ENCODE results near the gene EFNA5. TPM values are rescaled to one million over a fixed set of nuclear protein-coding genes. Genes with fewer than 3 reads are reported as not detected.

The EFNA5 gene
- total RNA-seq, 2 donors from 2014 or later = not detected

DNA sequence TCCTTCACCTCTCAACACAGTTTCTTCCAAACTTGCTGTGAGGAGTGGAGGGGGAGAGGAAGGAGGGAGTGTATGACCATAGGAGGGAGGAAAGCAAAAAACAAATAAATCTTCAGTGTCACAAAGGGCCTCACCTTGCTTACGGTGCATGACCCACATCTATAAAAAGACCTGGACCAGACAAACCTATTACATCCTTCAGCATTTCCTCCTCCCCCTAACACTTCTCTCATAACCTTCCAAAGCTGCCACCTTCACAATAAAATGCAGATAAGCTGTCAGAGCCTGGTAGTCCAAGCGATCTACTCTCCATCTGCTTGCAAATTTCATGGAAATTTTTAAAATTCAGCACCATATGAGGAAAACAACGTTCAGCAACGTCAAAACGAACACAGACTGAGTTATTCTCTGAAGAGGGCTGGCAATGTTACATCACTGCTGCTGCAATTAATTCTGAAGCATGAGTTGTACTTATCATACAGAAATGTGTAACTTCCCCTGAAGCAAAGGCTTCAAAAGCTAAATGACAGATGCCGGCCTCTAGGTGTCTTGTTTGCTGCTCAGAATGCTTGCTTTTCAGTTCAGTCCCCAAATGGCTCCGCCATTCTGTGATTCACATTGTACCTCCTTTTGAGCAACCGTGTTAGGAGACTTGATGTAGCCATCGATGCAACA is 62.9 kb downstream of the EFNA5 start:
- no peak overlapping the region for H3K4me3 Mint-ChIP-seq
- no peak for ATAC-seq (replicated peaks)
- no peaks in the 10 kb centered on the region for H3K9me3 Mint-ChIP-seq
- H3K36me3 Mint-ChIP-seq (ENCODE audit: low read depth) = no peaks in the 10 kb centered on the region
- H3K4me1 Mint-ChIP-seq = no peaks in the 10 kb centered on the region
- H3K27me3 Mint-ChIP-seq = peaks cover 21% of the 10 kb centered on the region
- no peak overlapping the region for H3K27ac Mint-ChIP-seq

DNA sequence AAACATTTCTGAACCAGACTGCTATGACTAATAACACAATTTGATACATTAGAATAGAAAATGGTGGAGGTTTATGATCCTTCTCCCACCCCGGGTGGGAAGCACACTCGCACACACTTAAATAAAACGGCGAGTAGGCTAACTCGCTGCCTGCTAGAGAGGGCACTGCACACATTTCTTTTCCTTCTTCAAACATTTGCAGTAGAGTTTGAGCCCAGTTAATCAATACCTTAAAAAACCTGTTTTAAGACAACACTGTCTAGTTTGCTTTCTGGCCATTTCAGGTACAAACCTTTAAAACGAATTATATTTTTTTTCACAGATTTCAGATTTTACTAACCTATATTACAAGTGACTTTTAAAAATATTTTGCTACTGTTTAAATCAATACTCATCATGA is 63.5 kb downstream of the EFNA5 start:
- H3K4me1 Mint-ChIP-seq = no peaks in the 10 kb centered on the region
- H3K36me3 Mint-ChIP-seq (ENCODE audit: low read depth) = no peaks in the 10 kb centered on the region
- H3K27ac Mint-ChIP-seq = no peak overlapping the region
- no peak overlapping the region for H3K4me3 Mint-ChIP-seq
- ATAC-seq (replicated peaks) = no peak
- peaks cover 26% of the 10 kb centered on the region for H3K27me3 Mint-ChIP-seq
- H3K9me3 Mint-ChIP-seq = no peaks in the 10 kb centered on the region

DNA sequence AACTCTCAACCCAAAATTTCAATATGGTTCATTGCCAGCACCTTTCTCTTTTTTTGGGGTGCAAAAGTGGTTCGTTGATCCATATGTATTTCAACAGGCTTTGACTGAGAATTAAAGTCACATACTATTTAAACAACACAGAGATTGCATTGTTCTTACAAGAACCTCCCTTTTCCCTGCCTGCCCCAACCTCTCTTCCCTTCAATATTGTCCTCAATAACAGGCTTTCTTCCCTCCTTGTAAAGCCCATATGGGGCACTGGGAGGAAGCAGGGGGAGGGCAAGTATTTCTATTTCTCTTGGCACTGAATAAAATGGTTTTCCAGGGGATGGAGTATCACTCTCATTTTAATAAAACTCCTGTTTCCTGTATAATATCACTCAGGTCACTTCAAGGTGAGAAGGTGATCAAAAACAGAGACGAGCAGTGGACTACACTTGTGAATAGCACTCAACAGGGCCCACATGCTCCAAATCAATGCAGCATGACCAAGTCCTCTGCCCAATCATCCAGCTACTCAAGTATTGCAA is 65.1 kb downstream of the EFNA5 start:
- Mint-ChIP-seq H3K36me3 (ENCODE audit: low read depth) (no peaks in the 10 kb centered on the region), H3K27me3 (peaks cover 31% of the 10 kb centered on the region), H3K4me1 (no peaks in the 10 kb centered on the region), H3K27ac (no peak overlapping the region), H3K4me3 (no peak overlapping the region), H3K9me3 (no peaks in the 10 kb centered on the region)
- no peak for ATAC-seq (replicated peaks)

DNA sequence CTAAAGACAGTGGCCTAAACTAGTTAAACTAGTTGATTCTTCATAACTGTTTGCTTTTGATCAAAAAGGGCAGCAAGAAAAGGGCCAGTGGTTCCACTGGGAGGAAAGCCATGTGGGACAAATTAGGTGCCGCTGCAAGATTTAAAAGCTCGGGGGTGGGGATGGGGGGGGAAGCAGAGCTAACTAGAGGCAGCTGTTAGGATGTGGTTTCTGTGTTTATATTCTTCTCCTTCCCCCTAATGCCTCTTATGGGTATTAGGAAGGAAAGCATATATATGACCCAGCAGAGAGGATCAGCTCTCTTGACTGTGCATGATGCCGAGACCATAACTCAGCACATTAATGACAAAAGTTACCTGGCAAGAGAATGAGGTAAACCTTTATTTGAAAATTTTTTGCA is 65.7 kb downstream of the EFNA5 start:
- H3K36me3 Mint-ChIP-seq (ENCODE audit: low read depth) = no peaks in the 10 kb centered on the region
- no peak overlapping the region for H3K4me3 Mint-ChIP-seq
- ATAC-seq (replicated peaks) = no peak
- no peaks in the 10 kb centered on the region for H3K9me3 Mint-ChIP-seq
- H3K27me3 Mint-ChIP-seq = peaks cover 32% of the 10 kb centered on the region
- H3K4me1 Mint-ChIP-seq = no peaks in the 10 kb centered on the region
- no peak overlapping the region for H3K27ac Mint-ChIP-seq

DNA sequence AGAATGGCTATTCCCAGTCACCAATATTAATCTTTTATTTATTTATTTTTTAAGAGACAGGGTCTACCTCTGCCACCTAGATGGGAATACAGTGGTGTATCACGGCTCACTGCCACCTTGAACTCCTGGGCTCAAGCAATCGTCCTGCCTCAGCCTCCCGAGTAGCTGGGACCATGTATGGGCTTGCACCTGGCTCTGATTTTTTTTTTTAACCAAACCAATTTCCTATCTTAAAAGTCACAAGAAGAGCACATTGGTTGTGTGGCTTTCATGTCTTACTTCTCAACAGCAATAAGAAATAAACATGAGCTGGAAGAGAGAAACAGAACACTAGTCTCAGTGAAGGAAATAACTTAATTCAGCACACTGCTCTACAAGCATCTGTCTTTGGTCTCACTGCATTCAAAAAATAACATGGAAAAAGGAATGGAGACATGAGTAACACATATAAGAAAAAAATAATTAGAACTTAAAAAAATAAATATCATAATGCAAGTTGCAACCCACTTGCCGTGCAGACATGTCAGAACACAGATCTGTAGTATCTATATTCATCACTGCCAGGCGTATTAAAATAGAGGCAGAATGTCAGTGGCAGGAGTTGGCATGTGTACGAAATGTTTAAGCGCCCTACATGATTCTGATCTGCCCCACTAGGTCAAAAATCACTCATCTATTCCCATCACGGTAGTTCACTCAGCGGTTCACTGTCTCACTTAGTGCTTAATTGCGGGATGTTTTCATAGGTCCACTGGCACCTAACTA is 66.4 kb downstream of the EFNA5 start:
- Mint-ChIP-seq H3K4me1 (no peaks in the 10 kb centered on the region), H3K27ac (no peak overlapping the region), H3K4me3 (no peak overlapping the region), H3K9me3 (no peaks in the 10 kb centered on the region), H3K36me3 (ENCODE audit: low read depth) (no peaks in the 10 kb centered on the region), H3K27me3 (peaks cover 34% of the 10 kb centered on the region)
- ATAC-seq (replicated peaks) = no peak

DNA sequence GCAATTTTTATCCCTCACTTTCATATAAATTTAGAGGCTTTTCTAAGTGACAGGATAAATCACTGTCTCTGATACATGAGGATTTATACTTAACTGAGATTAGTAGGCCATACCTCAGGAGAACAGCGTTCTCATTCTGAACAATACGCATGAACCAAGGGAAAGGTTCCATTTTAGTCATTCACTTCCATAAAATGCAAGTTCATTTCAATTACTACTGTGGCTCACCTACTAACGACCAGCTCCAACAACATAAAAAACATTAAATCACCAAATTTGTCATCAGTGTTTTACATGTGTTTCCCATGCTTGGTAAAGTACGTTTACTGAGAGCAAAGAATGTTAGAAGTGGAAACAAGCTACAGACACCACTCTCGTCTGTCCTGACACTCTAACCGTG is 67.4 kb downstream of the EFNA5 start:
- Mint-ChIP-seq H3K9me3 (no peaks in the 10 kb centered on the region), H3K36me3 (ENCODE audit: low read depth) (no peaks in the 10 kb centered on the region), H3K27me3 (peaks cover 34% of the 10 kb centered on the region), H3K4me3 (no peak overlapping the region), H3K4me1 (no peaks in the 10 kb centered on the region), H3K27ac (no peak overlapping the region)
- ATAC-seq (replicated peaks) = no peak

DNA sequence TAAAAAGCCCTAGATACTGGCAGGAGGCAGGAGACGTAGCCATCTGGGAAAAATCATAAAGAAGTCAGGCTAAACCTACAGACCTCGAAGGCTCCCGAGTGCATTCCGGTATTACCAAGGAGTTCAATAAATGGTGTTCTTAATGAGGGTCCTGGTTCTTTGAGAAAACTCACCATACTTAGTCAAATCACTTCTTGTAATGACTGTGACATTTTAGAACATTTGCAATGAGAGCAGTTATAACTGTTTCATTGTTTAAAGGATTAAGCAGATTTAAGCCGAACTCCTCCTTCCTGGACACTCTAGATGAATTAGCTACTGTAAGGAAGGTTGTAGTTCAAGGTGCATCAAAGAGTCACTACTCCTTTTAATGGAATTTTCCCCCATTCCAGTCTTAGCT is 67.8 kb downstream of the EFNA5 start:
- H3K4me1 Mint-ChIP-seq = no peaks in the 10 kb centered on the region
- H3K36me3 Mint-ChIP-seq (ENCODE audit: low read depth) = no peaks in the 10 kb centered on the region
- no peak overlapping the region for H3K27ac Mint-ChIP-seq
- H3K4me3 Mint-ChIP-seq = no peak overlapping the region
- ATAC-seq (replicated peaks) = no peak
- peaks cover 34% of the 10 kb centered on the region for H3K27me3 Mint-ChIP-seq
- H3K9me3 Mint-ChIP-seq = no peaks in the 10 kb centered on the region

DNA sequence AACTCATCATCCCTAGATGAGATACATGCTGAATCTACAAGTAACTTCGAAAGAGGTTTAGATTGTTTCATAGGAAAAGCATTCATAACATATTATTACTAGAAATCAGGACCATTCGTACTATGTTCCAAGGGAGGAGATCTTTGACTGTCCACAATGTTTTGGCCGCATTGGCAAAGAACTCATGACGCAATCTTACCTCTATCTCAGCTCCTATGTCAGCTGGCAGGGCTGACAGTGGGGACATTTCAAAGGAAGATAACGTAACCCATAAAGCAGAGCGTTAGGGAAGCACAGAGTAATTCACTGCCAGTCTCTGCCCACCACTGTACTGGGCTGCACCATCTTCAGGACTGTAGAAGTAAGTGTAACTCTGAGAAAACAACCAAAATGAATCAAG is 69.7 kb downstream of the EFNA5 start:
- H3K36me3 Mint-ChIP-seq (ENCODE audit: low read depth) = no peaks in the 10 kb centered on the region

DNA sequence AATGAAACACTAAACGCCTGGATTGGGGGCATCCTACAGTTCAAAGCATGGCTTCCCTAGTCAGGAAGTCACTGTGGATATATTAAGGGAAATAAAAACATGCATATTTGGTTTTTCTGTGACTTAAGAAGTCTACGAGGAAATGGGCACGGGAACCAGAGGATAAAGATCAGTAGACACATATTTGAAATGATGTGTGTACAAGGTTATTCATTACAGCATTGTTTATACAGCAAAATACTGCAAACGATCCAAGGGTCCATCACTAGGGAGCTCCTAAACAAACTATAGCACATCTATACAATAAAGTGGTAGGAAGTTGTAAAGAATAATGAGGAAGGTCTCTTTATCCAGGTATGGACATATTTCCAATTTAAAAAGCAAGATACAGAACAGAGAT is 71.8 kb downstream of the EFNA5 start:
- peaks cover 23% of the 10 kb centered on the region for H3K27me3 Mint-ChIP-seq
- no peaks in the 10 kb centered on the region for H3K9me3 Mint-ChIP-seq
- H3K4me1 Mint-ChIP-seq = no peaks in the 10 kb centered on the region
- no peak for ATAC-seq (replicated peaks)
- no peaks in the 10 kb centered on the region for H3K36me3 Mint-ChIP-seq (ENCODE audit: low read depth)
- H3K4me3 Mint-ChIP-seq = no peak overlapping the region
- H3K27ac Mint-ChIP-seq = no peak overlapping the region

More for the DNA sequence above, 69.7 kb downstream of the EFNA5 start:
- Mint-ChIP-seq H3K4me1 (no peaks in the 10 kb centered on the region), H3K27ac (no peak overlapping the region), H3K4me3 (no peak overlapping the region), H3K9me3 (no peaks in the 10 kb centered on the region), H3K27me3 (peaks cover 34% of the 10 kb centered on the region)
- ATAC-seq (replicated peaks) = no peak

DNA sequence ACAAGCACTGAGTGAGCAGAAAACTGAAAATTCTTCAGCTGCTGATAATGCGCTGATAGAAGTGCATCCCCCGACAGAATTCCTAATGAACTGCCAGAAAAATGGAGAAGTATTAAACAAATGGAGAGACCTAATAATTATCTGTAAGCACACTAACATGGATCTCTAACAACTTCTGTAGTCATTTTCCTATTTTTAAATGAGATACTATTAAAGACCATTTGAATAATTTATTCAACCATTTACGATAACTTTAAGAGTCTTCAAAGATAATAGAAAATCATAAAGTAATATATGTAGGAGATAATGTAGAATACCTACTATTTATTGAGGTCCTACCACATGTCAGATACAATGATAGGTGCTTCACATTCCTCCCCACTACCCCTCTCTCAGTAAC is 72.9 kb downstream of the EFNA5 start:
- peaks cover 23% of the 10 kb centered on the region for H3K27me3 Mint-ChIP-seq
- no peak overlapping the region for H3K27ac Mint-ChIP-seq
- ATAC-seq (replicated peaks) = no peak
- no peaks in the 10 kb centered on the region for H3K36me3 Mint-ChIP-seq (ENCODE audit: low read depth)
- no peaks in the 10 kb centered on the region for H3K4me1 Mint-ChIP-seq
- no peaks in the 10 kb centered on the region for H3K9me3 Mint-ChIP-seq
- no peak overlapping the region for H3K4me3 Mint-ChIP-seq

DNA sequence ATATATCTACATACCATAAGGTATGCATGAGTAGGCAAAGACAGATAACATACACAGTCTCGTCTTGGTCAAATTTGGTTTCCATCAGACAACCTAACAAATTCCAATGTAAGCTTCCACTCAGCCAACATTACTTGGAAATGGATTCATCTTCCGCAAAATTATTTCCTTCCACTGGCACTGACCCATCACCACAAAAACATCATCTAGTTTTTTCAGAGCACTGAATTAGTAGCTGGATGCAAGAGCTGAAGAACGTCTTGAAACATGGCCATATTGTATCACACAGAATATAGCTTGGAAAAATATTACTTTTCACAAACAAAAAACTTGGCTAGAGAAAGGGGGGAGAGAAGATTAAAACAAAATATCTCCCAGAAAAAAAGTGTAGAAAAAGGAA is 73.5 kb downstream of the EFNA5 start:
- H3K9me3 Mint-ChIP-seq = no peaks in the 10 kb centered on the region
- no peaks in the 10 kb centered on the region for H3K4me1 Mint-ChIP-seq
- peaks cover 18% of the 10 kb centered on the region for H3K27me3 Mint-ChIP-seq
- H3K27ac Mint-ChIP-seq = no peak overlapping the region
- H3K36me3 Mint-ChIP-seq (ENCODE audit: low read depth) = no peaks in the 10 kb centered on the region
- H3K4me3 Mint-ChIP-seq = no peak overlapping the region
- no peak for ATAC-seq (replicated peaks)

DNA sequence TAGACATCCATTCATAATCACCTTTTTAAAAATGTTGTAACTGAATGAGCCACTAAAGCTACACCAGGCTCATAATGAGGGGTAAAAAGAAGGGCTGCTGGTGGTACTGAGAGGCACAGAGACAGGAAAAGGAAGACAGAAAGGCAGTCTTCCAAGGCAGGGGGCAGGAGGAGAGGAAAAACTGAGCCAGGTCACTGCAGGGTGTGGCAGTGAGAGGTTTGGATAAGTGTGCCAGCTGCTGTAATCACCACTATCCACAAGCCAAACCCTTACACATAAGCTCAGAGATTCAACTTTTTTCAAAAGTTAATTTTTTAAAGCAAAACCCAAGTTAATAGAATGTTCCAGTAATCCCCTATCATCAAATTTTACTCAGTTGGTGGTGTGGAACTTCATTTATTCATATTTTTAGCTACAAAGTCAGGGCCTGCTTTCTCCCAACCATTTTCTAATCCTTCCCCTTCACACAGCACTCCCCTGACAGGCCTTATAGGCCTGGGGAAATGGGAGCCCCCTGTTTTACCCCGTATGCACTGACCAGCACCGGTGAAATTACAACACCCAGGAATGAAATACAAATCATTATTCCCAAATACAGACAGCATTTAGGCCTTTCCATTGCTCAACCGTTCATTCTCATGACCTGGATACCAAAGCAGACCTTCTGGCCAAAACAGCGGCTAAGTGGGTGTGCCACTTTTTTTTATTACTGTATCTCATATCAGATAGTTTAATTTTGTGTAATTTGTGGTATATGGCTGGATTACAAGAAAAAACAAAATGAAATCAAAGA is 76.3 kb downstream of the EFNA5 start:
- no peaks in the 10 kb centered on the region for H3K4me1 Mint-ChIP-seq
- no peaks in the 10 kb centered on the region for H3K9me3 Mint-ChIP-seq
- ATAC-seq (replicated peaks) = no peak
- peaks cover 9% of the 10 kb centered on the region for H3K27me3 Mint-ChIP-seq
- no peaks in the 10 kb centered on the region for H3K36me3 Mint-ChIP-seq (ENCODE audit: low read depth)
- no peak overlapping the region for H3K4me3 Mint-ChIP-seq
- no peak overlapping the region for H3K27ac Mint-ChIP-seq

DNA sequence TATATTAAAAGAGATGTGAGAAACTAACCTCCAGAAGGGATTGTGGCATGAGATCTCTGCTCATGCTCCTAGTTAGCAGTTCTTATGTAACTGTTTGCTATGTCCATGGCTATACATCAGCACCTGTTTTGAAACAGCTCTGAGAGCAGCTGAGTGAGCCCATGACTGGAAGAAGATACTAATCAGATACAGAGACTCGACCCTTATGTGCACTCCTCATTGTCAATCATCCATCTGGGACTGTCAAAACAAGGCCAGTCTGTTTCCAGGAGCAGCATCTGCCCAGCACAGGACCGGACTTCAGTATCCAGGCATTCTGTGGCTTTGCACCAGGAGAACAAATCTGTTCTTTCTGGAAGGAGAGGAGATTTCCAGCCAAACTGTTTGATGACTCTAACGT is 77.7 kb downstream of the EFNA5 start:
- no peaks in the 10 kb centered on the region for H3K9me3 Mint-ChIP-seq
- H3K27me3 Mint-ChIP-seq = peaks cover 9% of the 10 kb centered on the region
- no peak overlapping the region for H3K4me3 Mint-ChIP-seq
- no peaks in the 10 kb centered on the region for H3K36me3 Mint-ChIP-seq (ENCODE audit: low read depth)
- ATAC-seq (replicated peaks) = no peak
- H3K27ac Mint-ChIP-seq = no peak overlapping the region
- no peaks in the 10 kb centered on the region for H3K4me1 Mint-ChIP-seq

DNA sequence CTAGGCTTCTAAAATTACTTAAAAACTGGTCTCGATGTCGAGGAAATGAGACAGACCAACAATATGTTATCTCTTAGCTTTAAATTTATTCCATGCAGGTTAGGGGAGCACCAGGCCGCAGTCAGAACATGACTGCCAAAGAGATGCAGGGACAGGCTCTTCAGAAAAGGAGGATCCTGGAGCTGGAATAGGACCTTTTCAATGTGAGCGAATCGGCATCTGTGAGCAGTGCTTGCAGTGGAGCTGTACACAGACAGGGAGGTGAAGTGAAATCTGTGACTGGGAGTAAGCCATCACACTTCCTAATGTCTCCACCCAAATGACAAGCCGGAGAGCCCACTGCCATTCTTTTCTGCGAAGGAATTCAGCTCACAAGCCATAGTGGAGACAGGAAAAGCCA is 78.2 kb downstream of the EFNA5 start:
- H3K9me3 Mint-ChIP-seq = no peaks in the 10 kb centered on the region
- no peaks in the 10 kb centered on the region for H3K4me1 Mint-ChIP-seq
- H3K27me3 Mint-ChIP-seq = peaks cover 9% of the 10 kb centered on the region
- H3K36me3 Mint-ChIP-seq (ENCODE audit: low read depth) = no peaks in the 10 kb centered on the region
- H3K27ac Mint-ChIP-seq = no peak overlapping the region
- H3K4me3 Mint-ChIP-seq = no peak overlapping the region
- no peak for ATAC-seq (replicated peaks)

DNA sequence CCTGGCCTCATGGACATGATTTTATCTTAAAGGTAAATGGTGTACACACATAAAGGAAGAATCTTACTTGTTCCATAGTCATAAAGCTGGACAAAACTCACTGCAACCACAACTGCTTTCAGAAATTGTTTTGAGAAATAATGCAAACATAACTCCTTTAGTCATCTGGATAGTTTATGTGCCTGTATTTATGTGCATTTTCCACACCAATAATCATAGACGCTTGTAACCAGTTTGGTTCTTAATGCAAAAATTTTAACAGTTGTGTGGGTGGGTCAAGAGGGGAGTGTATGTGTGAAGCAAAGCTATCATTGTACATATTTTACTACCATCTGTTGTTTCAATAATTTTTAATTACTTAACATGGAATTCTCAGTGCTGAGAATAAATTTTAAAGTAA is 80.1 kb downstream of the EFNA5 start:
- H3K27ac Mint-ChIP-seq = no peak overlapping the region
- H3K4me3 Mint-ChIP-seq = no peak overlapping the region

More for the DNA sequence above, 80.1 kb downstream of the EFNA5 start:
- no peaks in the 10 kb centered on the region for H3K36me3 Mint-ChIP-seq (ENCODE audit: low read depth)
- ATAC-seq (replicated peaks) = no peak
- H3K9me3 Mint-ChIP-seq = no peaks in the 10 kb centered on the region
- no peaks in the 10 kb centered on the region for H3K4me1 Mint-ChIP-seq
- peaks cover 3% of the 10 kb centered on the region for H3K27me3 Mint-ChIP-seq
